Measurements from ENCODE around the gene ABCC6.
"Not testable (repeated sequence)": the region's sequence is repeated elsewhere in the genome, so short reads cannot be mapped to it uniquely, and the experiment has no call there.

ABCC6 gene

GRCh38 chr16:16163571-16163970 lies 59.7 kb downstream of the ABCC6 start:
- H3K27ac ChIP-seq = no peak overlapping the region
- no peak for TF ChIP-seq CTCF (conservative IDR thresholded peaks at IDR 0.05; ENCODE audit: low read depth)
- POLR2A ChIA-PET (ENCODE audit: low non-redundant PET) = no interaction called here
- no peak for DNase-seq (ENCODE audit: low spot score)
- CTCF ChIA-PET = no interaction called here

GRCh38 chr16:16163109-16163508 lies 60.2 kb downstream of the ABCC6 start:
- DNase-seq (ENCODE audit: low spot score) = no peak
- no peak overlapping the region for H3K27ac ChIP-seq
- ChIA-PET POLR2A (ENCODE audit: low non-redundant PET) (no interaction called here), CTCF (no interaction called here)
- TF ChIP-seq CTCF (conservative IDR thresholded peaks at IDR 0.05; ENCODE audit: low read depth) = no peak

- no peak overlapping the region for H3K27ac ChIP-seq
- CTCF ChIA-PET = no interaction called here
- no peak for TF ChIP-seq CTCF (conservative IDR thresholded peaks at IDR 0.05; ENCODE audit: low read depth)
- DNase-seq (ENCODE audit: low spot score) = no peak
- POLR2A ChIA-PET (ENCODE audit: low non-redundant PET) = no interaction called here
These were observed 60.7 kb downstream of the ABCC6 start for GRCh38 chr16:16162591-16162990.

GRCh38 chr16:16161840-16162239 lies 61.5 kb downstream of the ABCC6 start:
- H3K27ac ChIP-seq; CTCF ChIA-PET; POLR2A ChIA-PET (ENCODE audit: low non-redundant PET); DNase-seq (ENCODE audit: low spot score): not testable (repeated sequence)

GRCh38 chr16:16161319-16161718 lies 62.0 kb downstream of the ABCC6 start:
- DNase-seq (ENCODE audit: low spot score) = no peak
- no peak overlapping the region for H3K27ac ChIP-seq
- ChIA-PET CTCF (interaction anchor here (0.6 kb wide), 1 partner anchor 13 kb away, joined by 3 read pairs; no protein-coding TSS in a partner anchor), POLR2A (ENCODE audit: low non-redundant PET) (no interaction called here)
- TF ChIP-seq CTCF (conservative IDR thresholded peaks at IDR 0.05; ENCODE audit: low read depth) = no peak

GRCh38 chr16:16159662-16160061 lies 63.6 kb downstream of the ABCC6 start:
- H3K27ac ChIP-seq = no peak overlapping the region
- TF ChIP-seq CTCF (conservative IDR thresholded peaks at IDR 0.05; ENCODE audit: low read depth) = no peak
- ChIA-PET CTCF (no interaction called here), POLR2A (ENCODE audit: low non-redundant PET) (no interaction called here)
- DNase-seq (ENCODE audit: low spot score) = no peak

GRCh38 chr16:16158741-16159374 lies 64.4 kb downstream of the ABCC6 start:
- no peak for DNase-seq (ENCODE audit: low spot score)
- CTCF ChIA-PET = no interaction called here
- POLR2A ChIA-PET (ENCODE audit: low non-redundant PET) = no interaction called here
- no peak overlapping the region for H3K27ac ChIP-seq
- TF ChIP-seq CTCF (conservative IDR thresholded peaks at IDR 0.05; ENCODE audit: low read depth) = no peak
